ENCODE data around the gene TENT5C. TPM values are rescaled to one million over a fixed set of nuclear protein-coding genes. Genes with fewer than 3 reads are reported as not detected.
A peak's percentile ranks its signal among the peaks of the same experiment; 100 is the strongest.

The TENT5C gene
- total and polyA plus RNA-seq, 2 of the 13 experiments (the other 11 are each of a cell fraction or from before 2014, with no cell fraction given): 0.02 to 0.38 TPM

DNA sequence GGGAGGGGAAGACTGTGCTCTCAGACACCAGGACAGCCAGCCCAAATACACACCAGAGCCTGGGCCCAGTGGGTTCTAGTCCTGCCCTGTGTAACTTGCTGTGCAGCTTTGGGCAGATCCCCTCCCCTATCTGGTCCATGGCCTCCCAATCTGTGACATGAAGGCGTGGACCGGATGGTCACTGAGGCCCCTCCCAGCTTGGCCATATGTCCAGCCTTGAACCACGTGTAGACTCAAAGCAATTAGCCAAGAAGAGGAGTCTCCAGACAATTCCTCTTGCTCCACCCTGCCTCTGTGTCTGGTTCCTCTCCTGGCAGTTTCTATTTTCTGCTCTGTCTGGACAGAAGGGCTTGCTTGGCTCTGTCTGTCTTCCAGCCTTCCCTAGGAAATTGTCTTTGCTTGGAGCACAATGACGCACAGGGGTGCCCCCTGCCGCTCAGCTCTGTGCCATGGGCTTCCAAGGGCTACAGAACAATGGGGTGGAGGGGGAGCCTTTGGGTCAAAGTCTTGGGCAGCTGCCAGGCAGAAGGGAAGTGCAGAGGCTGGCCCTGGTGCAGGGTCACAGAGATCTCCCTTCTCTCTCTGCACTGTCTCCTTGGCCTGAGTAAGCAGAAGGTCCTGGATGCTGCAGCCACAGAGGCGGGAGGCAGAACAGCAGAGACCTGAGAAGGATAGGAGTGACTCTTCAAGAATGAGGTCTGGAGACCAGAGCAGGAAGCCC lies 66.1 kb downstream of the TENT5C start (continued):
- TF ChIP-seq KAT8 (CRISPR knock-in tag; IDR thresholded peaks at IDR 0.05) (no peak), ZNF543 (CRISPR knock-in tag; IDR thresholded peaks at IDR 0.05) (no peak), HOXD1 (CRISPR knock-in tag; IDR thresholded peaks at IDR 0.05) (no peak), ZNF644 (CRISPR knock-in tag; IDR thresholded peaks at IDR 0.05; ENCODE audit: low read depth) (peak; percentile 72), ZSCAN30 (CRISPR knock-in tag; IDR thresholded peaks at IDR 0.05) (no peak), SOX13 (IDR thresholded peaks at IDR 0.05) (no peak), SOX13 (CRISPR knock-in tag; conservative IDR thresholded peaks at IDR 0.05 in 1 of 2, IDR thresholded peaks at IDR 0.05 in 1 of 2) (peak in 1 of 2 experiments; percentile 47; a peak in 2 of 4 replicates), TEAD3 (CRISPR knock-in tag; optimal IDR thresholded peaks at IDR 0.05; ENCODE audit: borderline replicate concordance) (no peak), ZNF235 (CRISPR knock-in tag; IDR thresholded peaks at IDR 0.05; ENCODE audit: borderline replicate concordance) (no peak), EHMT2 (IDR thresholded peaks at IDR 0.05; ENCODE audit: borderline replicate concordance, low read depth, low read length) (peak; percentile 50; the same call in 1 of the 2 replicates), KLF11 (CRISPR knock-in tag; IDR thresholded peaks at IDR 0.05) (no peak), ZNF205 (CRISPR knock-in tag; IDR thresholded peaks at IDR 0.05) (no peak), SOX6 (IDR thresholded peaks at IDR 0.05) (no peak), SOX6 (CRISPR knock-in tag; IDR thresholded peaks at IDR 0.05) (peak; percentile 50; the same call in 1 of the 2 replicates), ZNF746 (CRISPR knock-in tag; IDR thresholded peaks at IDR 0.05) (no peak)
- TF ChIP-seq, protein P1, sequence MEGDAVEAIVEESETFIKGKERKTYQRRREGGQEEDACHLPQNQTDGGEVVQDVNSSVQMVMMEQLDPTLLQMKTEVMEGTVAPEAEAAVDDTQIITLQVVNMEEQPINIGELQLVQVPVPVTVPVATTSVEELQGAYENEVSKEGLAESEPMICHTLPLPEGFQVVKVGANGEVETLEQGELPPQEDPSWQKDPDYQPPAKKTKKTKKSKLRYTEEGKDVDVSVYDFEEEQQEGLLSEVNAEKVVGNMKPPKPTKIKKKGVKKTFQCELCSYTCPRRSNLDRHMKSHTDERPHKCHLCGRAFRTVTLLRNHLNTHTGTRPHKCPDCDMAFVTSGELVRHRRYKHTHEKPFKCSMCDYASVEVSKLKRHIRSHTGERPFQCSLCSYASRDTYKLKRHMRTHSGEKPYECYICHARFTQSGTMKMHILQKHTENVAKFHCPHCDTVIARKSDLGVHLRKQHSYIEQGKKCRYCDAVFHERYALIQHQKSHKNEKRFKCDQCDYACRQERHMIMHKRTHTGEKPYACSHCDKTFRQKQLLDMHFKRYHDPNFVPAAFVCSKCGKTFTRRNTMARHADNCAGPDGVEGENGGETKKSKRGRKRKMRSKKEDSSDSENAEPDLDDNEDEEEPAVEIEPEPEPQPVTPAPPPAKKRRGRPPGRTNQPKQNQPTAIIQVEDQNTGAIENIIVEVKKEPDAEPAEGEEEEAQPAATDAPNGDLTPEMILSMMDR (CRISPR knock-in tag; IDR thresholded peaks at IDR 0.05): peak; percentile 76
- TF ChIP-seq, protein P2, sequence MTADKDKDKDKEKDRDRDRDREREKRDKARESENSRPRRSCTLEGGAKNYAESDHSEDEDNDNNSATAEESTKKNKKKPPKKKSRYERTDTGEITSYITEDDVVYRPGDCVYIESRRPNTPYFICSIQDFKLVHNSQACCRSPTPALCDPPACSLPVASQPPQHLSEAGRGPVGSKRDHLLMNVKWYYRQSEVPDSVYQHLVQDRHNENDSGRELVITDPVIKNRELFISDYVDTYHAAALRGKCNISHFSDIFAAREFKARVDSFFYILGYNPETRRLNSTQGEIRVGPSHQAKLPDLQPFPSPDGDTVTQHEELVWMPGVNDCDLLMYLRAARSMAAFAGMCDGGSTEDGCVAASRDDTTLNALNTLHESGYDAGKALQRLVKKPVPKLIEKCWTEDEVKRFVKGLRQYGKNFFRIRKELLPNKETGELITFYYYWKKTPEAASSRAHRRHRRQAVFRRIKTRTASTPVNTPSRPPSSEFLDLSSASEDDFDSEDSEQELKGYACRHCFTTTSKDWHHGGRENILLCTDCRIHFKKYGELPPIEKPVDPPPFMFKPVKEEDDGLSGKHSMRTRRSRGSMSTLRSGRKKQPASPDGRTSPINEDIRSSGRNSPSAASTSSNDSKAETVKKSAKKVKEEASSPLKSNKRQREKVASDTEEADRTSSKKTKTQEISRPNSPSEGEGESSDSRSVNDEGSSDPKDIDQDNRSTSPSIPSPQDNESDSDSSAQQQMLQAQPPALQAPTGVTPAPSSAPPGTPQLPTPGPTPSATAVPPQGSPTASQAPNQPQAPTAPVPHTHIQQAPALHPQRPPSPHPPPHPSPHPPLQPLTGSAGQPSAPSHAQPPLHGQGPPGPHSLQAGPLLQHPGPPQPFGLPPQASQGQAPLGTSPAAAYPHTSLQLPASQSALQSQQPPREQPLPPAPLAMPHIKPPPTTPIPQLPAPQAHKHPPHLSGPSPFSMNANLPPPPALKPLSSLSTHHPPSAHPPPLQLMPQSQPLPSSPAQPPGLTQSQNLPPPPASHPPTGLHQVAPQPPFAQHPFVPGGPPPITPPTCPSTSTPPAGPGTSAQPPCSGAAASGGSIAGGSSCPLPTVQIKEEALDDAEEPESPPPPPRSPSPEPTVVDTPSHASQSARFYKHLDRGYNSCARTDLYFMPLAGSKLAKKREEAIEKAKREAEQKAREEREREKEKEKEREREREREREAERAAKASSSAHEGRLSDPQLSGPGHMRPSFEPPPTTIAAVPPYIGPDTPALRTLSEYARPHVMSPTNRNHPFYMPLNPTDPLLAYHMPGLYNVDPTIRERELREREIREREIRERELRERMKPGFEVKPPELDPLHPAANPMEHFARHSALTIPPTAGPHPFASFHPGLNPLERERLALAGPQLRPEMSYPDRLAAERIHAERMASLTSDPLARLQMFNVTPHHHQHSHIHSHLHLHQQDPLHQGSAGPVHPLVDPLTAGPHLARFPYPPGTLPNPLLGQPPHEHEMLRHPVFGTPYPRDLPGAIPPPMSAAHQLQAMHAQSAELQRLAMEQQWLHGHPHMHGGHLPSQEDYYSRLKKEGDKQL (CRISPR knock-in tag; IDR thresholded peaks at IDR 0.05; ENCODE audit: low read depth): no peak
- TF ChIP-seq, protein P3, sequence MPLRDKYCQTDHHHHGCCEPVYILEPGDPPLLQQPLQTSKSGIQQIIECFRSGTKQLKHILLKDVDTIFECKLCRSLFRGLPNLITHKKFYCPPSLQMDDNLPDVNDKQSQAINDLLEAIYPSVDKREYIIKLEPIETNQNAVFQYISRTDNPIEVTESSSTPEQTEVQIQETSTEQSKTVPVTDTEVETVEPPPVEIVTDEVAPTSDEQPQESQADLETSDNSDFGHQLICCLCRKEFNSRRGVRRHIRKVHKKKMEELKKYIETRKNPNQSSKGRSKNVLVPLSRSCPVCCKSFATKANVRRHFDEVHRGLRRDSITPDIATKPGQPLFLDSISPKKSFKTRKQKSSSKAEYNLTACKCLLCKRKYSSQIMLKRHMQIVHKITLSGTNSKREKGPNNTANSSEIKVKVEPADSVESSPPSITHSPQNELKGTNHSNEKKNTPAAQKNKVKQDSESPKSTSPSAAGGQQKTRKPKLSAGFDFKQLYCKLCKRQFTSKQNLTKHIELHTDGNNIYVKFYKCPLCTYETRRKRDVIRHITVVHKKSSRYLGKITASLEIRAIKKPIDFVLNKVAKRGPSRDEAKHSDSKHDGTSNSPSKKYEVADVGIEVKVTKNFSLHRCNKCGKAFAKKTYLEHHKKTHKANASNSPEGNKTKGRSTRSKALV (CRISPR knock-in tag; IDR thresholded peaks at IDR 0.05): no peak

Data from HepG2 (cell line).